ENCODE data around the gene AGPAT1.
"Not testable (repeated sequence)": the region's sequence is repeated elsewhere in the genome, so short reads cannot be mapped to it uniquely, and the experiment has no call there.

Gene AGPAT1

GRCh38 chr6:32214126-32214525 is 38.2 kb upstream of the AGPAT1 start:
- H3K4me1 ChIP-seq (ENCODE audit: control insufficient read depth in 1 of 2, insufficient read depth in 2 of 2, low read length in 2 of 2): no peaks in the 10 kb centered on the region
- no peak overlapping the region for H3K4me3 ChIP-seq (ENCODE audit: low read depth in 1 of 2, low read length in 2 of 2)
- no peaks in the 10 kb centered on the region for H3K9me3 ChIP-seq (ENCODE audit: control insufficient read depth in 1 of 2, low read length in 2 of 2)
- H3K36me3 ChIP-seq (ENCODE audit: control insufficient read depth in 1 of 2, insufficient read depth in 2 of 2, low read length in 2 of 2): no peaks in the 10 kb centered on the region
- H3K9ac ChIP-seq (ENCODE audit: low read depth in 1 of 2, low read length in 2 of 2): no peak overlapping the region
- peaks cover 0 to under 1% of the 10 kb centered on the region in 2 donors for H3K27me3 ChIP-seq (ENCODE audit: control insufficient read depth in 1 of 2, insufficient read depth in 2 of 2, low read length in 2 of 2)
- H3K27ac ChIP-seq (ENCODE audit: low read depth, low read length): no peak overlapping the region

GRCh38 chr6:32213649-32214048 is 37.8 kb upstream of the AGPAT1 start:
- no peaks in the 10 kb centered on the region for H3K36me3 ChIP-seq (ENCODE audit: control insufficient read depth in 1 of 2, insufficient read depth in 2 of 2, low read length in 2 of 2)
- H3K4me3 ChIP-seq (ENCODE audit: low read depth in 1 of 2, low read length in 2 of 2): no peak overlapping the region
- H3K9me3 ChIP-seq (ENCODE audit: control insufficient read depth in 1 of 2, low read length in 2 of 2): no peaks in the 10 kb centered on the region
- H3K9ac ChIP-seq (ENCODE audit: low read depth in 1 of 2, low read length in 2 of 2): no peak overlapping the region
- no peak overlapping the region for H3K27ac ChIP-seq (ENCODE audit: low read depth, low read length)
- H3K27me3 ChIP-seq (ENCODE audit: control insufficient read depth in 1 of 2, insufficient read depth in 2 of 2, low read length in 2 of 2): no peaks in the 10 kb centered on the region
- no peaks in the 10 kb centered on the region for H3K4me1 ChIP-seq (ENCODE audit: control insufficient read depth in 1 of 2, insufficient read depth in 2 of 2, low read length in 2 of 2)

- no peak overlapping the region for H3K9ac ChIP-seq (ENCODE audit: low read depth in 1 of 2, low read length in 2 of 2)
- no peak overlapping the region for H3K27ac ChIP-seq (ENCODE audit: low read depth, low read length)
- H3K4me3 ChIP-seq (ENCODE audit: low read depth in 1 of 2, low read length in 2 of 2): no peak overlapping the region
- H3K9me3 ChIP-seq (ENCODE audit: control insufficient read depth in 1 of 2, low read length in 2 of 2): no peaks in the 10 kb centered on the region
- no peaks in the 10 kb centered on the region for H3K36me3 ChIP-seq (ENCODE audit: control insufficient read depth in 1 of 2, insufficient read depth in 2 of 2, low read length in 2 of 2)
- no peaks in the 10 kb centered on the region for H3K27me3 ChIP-seq (ENCODE audit: control insufficient read depth in 1 of 2, insufficient read depth in 2 of 2, low read length in 2 of 2)
- no peaks in the 10 kb centered on the region for H3K4me1 ChIP-seq (ENCODE audit: control insufficient read depth in 1 of 2, insufficient read depth in 2 of 2, low read length in 2 of 2)
These were observed 36.3 kb upstream of the AGPAT1 start for GRCh38 chr6:32212076-32212760.

GRCh38 chr6:32211432-32211831 is 35.5 kb upstream of the AGPAT1 start:
- not testable (repeated sequence) for H3K27ac ChIP-seq (ENCODE audit: low read depth, low read length); H3K27me3 ChIP-seq (ENCODE audit: control insufficient read depth in 1 of 2, insufficient read depth in 2 of 2, low read length in 2 of 2)

GRCh38 chr6:32210191-32210601 is 34.3 kb upstream of the AGPAT1 start:
- Histone ChIP-seq H3K4me3 (ENCODE audit: low read depth in 1 of 2, low read length in 2 of 2) (no peak overlapping the region), H3K9ac (ENCODE audit: low read depth in 1 of 2, low read length in 2 of 2) (no peak overlapping the region), H3K9me3 (ENCODE audit: control insufficient read depth in 1 of 2, low read length in 2 of 2) (no peaks in the 10 kb centered on the region)

More at GRCh38 chr6:32211432-32211831, 35.5 kb upstream of the AGPAT1 start:
- not testable (repeated sequence) for H3K9me3 ChIP-seq (ENCODE audit: control insufficient read depth in 1 of 2, low read length in 2 of 2); H3K4me3 ChIP-seq (ENCODE audit: low read depth in 1 of 2, low read length in 2 of 2); H3K36me3 ChIP-seq (ENCODE audit: control insufficient read depth in 1 of 2, insufficient read depth in 2 of 2, low read length in 2 of 2); H3K4me1 ChIP-seq (ENCODE audit: control insufficient read depth in 1 of 2, insufficient read depth in 2 of 2, low read length in 2 of 2); H3K9ac ChIP-seq (ENCODE audit: low read depth in 1 of 2, low read length in 2 of 2)

GRCh38 chr6:32208996-32209395 is 33.1 kb upstream of the AGPAT1 start:
- Histone ChIP-seq H3K9me3 (ENCODE audit: control insufficient read depth in 1 of 2, low read length in 2 of 2) (no peaks in the 10 kb centered on the region), H3K27ac (ENCODE audit: low read depth, low read length) (no peak overlapping the region), H3K27me3 (ENCODE audit: control insufficient read depth in 1 of 2, insufficient read depth in 2 of 2, low read length in 2 of 2) (no peaks in the 10 kb centered on the region), H3K9ac (ENCODE audit: low read depth in 1 of 2, low read length in 2 of 2) (no peak overlapping the region), H3K4me3 (ENCODE audit: low read depth in 1 of 2, low read length in 2 of 2) (no peak overlapping the region), H3K4me1 (ENCODE audit: control insufficient read depth in 1 of 2, insufficient read depth in 2 of 2, low read length in 2 of 2) (no peaks in the 10 kb centered on the region), H3K36me3 (ENCODE audit: control insufficient read depth in 1 of 2, insufficient read depth in 2 of 2, low read length in 2 of 2) (no peaks in the 10 kb centered on the region)

More at GRCh38 chr6:32210191-32210601, 34.3 kb upstream of the AGPAT1 start:
- Histone ChIP-seq H3K4me1 (ENCODE audit: control insufficient read depth in 1 of 2, insufficient read depth in 2 of 2, low read length in 2 of 2) (no peaks in the 10 kb centered on the region), H3K27ac (ENCODE audit: low read depth, low read length) (no peak overlapping the region), H3K27me3 (ENCODE audit: control insufficient read depth in 1 of 2, insufficient read depth in 2 of 2, low read length in 2 of 2) (no peaks in the 10 kb centered on the region), H3K36me3 (ENCODE audit: control insufficient read depth in 1 of 2, insufficient read depth in 2 of 2, low read length in 2 of 2) (no peaks in the 10 kb centered on the region)

GRCh38 chr6:32204268-32204715 is 28.4 kb upstream of the AGPAT1 start:
- no peaks in the 10 kb centered on the region for H3K27me3 ChIP-seq (ENCODE audit: control insufficient read depth in 1 of 2, insufficient read depth in 2 of 2, low read length in 2 of 2)
- no peak overlapping the region for H3K4me3 ChIP-seq (ENCODE audit: low read depth in 1 of 2, low read length in 2 of 2)
- no peaks in the 10 kb centered on the region for H3K36me3 ChIP-seq (ENCODE audit: control insufficient read depth in 1 of 2, insufficient read depth in 2 of 2, low read length in 2 of 2)
- no peak overlapping the region for H3K9ac ChIP-seq (ENCODE audit: low read depth in 1 of 2, low read length in 2 of 2)
- no peaks in the 10 kb centered on the region for H3K4me1 ChIP-seq (ENCODE audit: control insufficient read depth in 1 of 2, insufficient read depth in 2 of 2, low read length in 2 of 2)
- no peak overlapping the region for H3K27ac ChIP-seq (ENCODE audit: low read depth, low read length)
- H3K9me3 ChIP-seq (ENCODE audit: control insufficient read depth in 1 of 2, low read length in 2 of 2): no peaks in the 10 kb centered on the region

- Histone ChIP-seq H3K4me1 (ENCODE audit: control insufficient read depth in 1 of 2, insufficient read depth in 2 of 2, low read length in 2 of 2) (no peaks in the 10 kb centered on the region), H3K36me3 (ENCODE audit: control insufficient read depth in 1 of 2, insufficient read depth in 2 of 2, low read length in 2 of 2) (no peaks in the 10 kb centered on the region), H3K27ac (ENCODE audit: low read depth, low read length) (no peak overlapping the region), H3K4me3 (ENCODE audit: low read depth in 1 of 2, low read length in 2 of 2) (no peak overlapping the region), H3K9ac (ENCODE audit: low read depth in 1 of 2, low read length in 2 of 2) (no peak overlapping the region), H3K27me3 (ENCODE audit: control insufficient read depth in 1 of 2, insufficient read depth in 2 of 2, low read length in 2 of 2) (no peaks in the 10 kb centered on the region), H3K9me3 (ENCODE audit: control insufficient read depth in 1 of 2, low read length in 2 of 2) (no peaks in the 10 kb centered on the region)
These were observed 27.8 kb upstream of the AGPAT1 start for GRCh38 chr6:32203426-32204267.

- Histone ChIP-seq H3K36me3 (ENCODE audit: control insufficient read depth in 1 of 2, insufficient read depth in 2 of 2, low read length in 2 of 2) (no peaks in the 10 kb centered on the region), H3K27ac (ENCODE audit: low read depth, low read length) (no peak overlapping the region), H3K9me3 (ENCODE audit: control insufficient read depth in 1 of 2, low read length in 2 of 2) (no peaks in the 10 kb centered on the region), H3K4me1 (ENCODE audit: control insufficient read depth in 1 of 2, insufficient read depth in 2 of 2, low read length in 2 of 2) (peaks cover 3 to 4% of the 10 kb centered on the region in 2 donors), H3K27me3 (ENCODE audit: control insufficient read depth in 1 of 2, insufficient read depth in 2 of 2, low read length in 2 of 2) (no peaks in the 10 kb centered on the region), H3K4me3 (ENCODE audit: low read depth in 1 of 2, low read length in 2 of 2) (no peak overlapping the region), H3K9ac (ENCODE audit: low read depth in 1 of 2, low read length in 2 of 2) (no peak overlapping the region)
These were observed 26.3 kb upstream of the AGPAT1 start for GRCh38 chr6:32202186-32202585.

- H3K9ac ChIP-seq (ENCODE audit: low read depth in 1 of 2, low read length in 2 of 2): no peak overlapping the region
- H3K4me1 ChIP-seq (ENCODE audit: control insufficient read depth in 1 of 2, insufficient read depth in 2 of 2, low read length in 2 of 2): peaks cover 12% of the 10 kb centered on the region in 2 donors
- H3K27me3 ChIP-seq (ENCODE audit: control insufficient read depth in 1 of 2, insufficient read depth in 2 of 2, low read length in 2 of 2): no peaks in the 10 kb centered on the region
- no peaks in the 10 kb centered on the region for H3K9me3 ChIP-seq (ENCODE audit: control insufficient read depth in 1 of 2, low read length in 2 of 2)
- no peak overlapping the region for H3K27ac ChIP-seq (ENCODE audit: low read depth, low read length)
- no peak overlapping the region for H3K4me3 ChIP-seq (ENCODE audit: low read depth in 1 of 2, low read length in 2 of 2)
- no peaks in the 10 kb centered on the region for H3K36me3 ChIP-seq (ENCODE audit: control insufficient read depth in 1 of 2, insufficient read depth in 2 of 2, low read length in 2 of 2)
These were observed 25.0 kb upstream of the AGPAT1 start for GRCh38 chr6:32200711-32201475.
